Choroid plexus epithelial cell (primary cell): ENCODE results near the gene ZNF563.

Source experiments
- DNase-seq: peaks from one replicate; pipeline ENCODE4 v3.0.0-alpha.2; 2010; ENCODE audit warnings: low read depth
- H3K4me3 ChIP-seq: 2 replicates; pipeline ENCODE4 v1.5.1; 2011; ENCODE audit warnings: low read depth, mild to moderate bottlenecking, control low read depth, low read length, moderate library complexity
- CTCF ChIP-seq: conservative IDR thresholded peaks from 2 replicates; pipeline ENCODE4 v1.5.1; 2011; ENCODE audit warnings: low read depth, mild to moderate bottlenecking, control low read depth, inconsistent platforms, low read length, moderate library complexity

ZNF563 gene

GRCh38 chr19:12353375-12353774 is 19.9 kb upstream of the ZNF563 start:
- H3K4me3 ChIP-seq, result no peak overlapping the region
- no peak for TF ChIP-seq CTCF
- no peak for DNase-seq

GRCh38 chr19:12350890-12351197 is 17.4 kb upstream of the ZNF563 start:
- no peak overlapping the region for H3K4me3 ChIP-seq
- TF ChIP-seq CTCF, result no peak
- DNase-seq, result no peak

- H3K4me3 ChIP-seq, result no peak overlapping the region
- DNase-seq, result no peak
- no peak for TF ChIP-seq CTCF
These were observed 16.9 kb upstream of the ZNF563 start for GRCh38 chr19:12350185-12350889.

- no peak overlapping the region for H3K4me3 ChIP-seq
- DNase-seq, result no peak
- TF ChIP-seq CTCF, result no peak
These were observed 13.5 kb upstream of the ZNF563 start for GRCh38 chr19:12346896-12347295.

- DNase-seq, result no peak
- no peak overlapping the region for H3K4me3 ChIP-seq
- TF ChIP-seq CTCF, result no peak
These were observed 11.8 kb upstream of the ZNF563 start for GRCh38 chr19:12345197-12345596.

GRCh38 chr19:12331211-12331941 is 2.1 kb downstream of the ZNF563 start:
- no peak overlapping the region for H3K4me3 ChIP-seq
- DNase-seq, result no peak
- no peak for TF ChIP-seq CTCF

- no peak overlapping the region for H3K4me3 ChIP-seq
- TF ChIP-seq CTCF, result no peak
- DNase-seq, result no peak
These were observed 3.1 kb downstream of the ZNF563 start for GRCh38 chr19:12330340-12330739.
